GM19025 (cell line): ENCODE measurements around the gene GMDS.
A peak's percentile ranks its signal among the peaks of the same experiment; 100 is the strongest.

ENCODE experiments used
- ATAC-seq: cut with Tn5 transposase; IDR thresholded peaks from one replicate; pipeline ENCODE4 v1.9.1; 2021; ENCODE audit warnings: mild to moderate bottlenecking, low read depth, moderate library complexity; ENCODE audit not compliant: unreplicated experiment

GMDS gene

GRCh38 chr6:2245103-2245876 is at the start of gene GMDS:
TSS of gene GMDS (minus strand) at chr6:2245605.
- peak; percentile 95 for ATAC-seq

- no peak for ATAC-seq
Measured at GRCh38 chr6:2285510-2285909, 40.1 kb upstream of the GMDS start.

GRCh38 chr6:2275892-2276242 is 30.5 kb upstream of the GMDS start:
- no peak for ATAC-seq

DNA sequence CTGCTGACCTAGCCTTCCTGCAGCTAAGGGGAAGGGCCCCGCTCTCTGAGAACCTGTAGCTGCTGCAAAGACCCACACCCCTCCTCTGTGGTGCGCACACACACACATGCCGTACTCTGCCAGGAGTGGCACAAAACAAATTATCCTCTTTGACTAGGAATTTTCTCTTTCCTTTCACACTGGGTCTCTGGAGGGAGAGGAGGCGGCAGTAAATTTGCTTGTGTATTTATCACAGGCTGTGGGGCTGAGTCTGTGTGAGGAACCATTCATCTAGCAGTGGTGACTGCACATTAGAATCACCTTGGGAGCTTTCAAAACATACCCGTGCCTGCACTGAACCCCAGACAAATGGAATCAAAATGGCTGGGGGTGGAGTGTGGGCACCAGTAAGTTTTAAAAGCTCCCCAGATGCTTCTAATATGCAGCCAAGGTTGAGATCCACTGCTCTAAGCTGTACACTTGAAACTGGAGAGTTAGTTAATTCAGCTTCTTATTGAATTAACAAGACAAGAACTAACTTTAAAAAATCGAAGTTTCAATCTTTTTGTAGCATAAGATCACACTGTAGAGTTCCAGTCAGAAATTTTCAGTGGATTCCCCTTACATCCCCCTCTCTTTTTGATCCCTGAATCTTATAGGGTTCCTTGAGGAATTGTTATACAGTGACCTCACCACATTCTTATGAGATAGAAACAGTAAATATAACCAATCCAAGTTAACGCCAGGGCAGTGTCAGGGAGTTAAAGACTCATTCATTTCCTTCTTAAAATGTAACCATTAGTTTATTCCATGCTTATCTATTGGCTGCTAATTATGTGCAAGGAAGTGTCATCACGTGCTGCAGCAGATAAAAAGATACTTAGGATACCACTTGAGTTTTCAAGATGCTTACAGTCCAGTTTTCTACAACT is 29.8 kb upstream of the GMDS start:
- no peak for ATAC-seq

DNA sequence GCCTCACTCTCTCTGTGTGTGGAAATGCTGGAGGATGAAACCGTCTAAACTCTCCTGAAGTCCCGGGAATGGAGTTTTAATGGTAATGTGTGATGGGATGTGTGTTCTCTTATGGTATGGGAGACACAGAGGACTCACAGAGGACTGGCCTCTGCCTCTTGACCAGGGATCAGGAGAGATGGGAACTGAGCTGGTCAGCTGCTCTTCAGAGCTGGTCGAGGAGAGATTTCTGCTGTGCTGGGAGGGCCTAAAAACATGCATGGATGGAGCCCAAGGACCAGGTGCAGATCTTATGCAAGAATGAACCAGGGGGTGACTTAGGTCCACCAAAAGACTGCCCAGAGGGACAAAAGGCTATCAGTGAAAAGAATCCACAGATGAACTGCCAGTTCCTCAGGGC is 27.3 kb upstream of the GMDS start:
- no peak for ATAC-seq

- ATAC-seq, result no peak
Measured at GRCh38 chr6:2270054-2270453, 24.6 kb upstream of the GMDS start.

GRCh38 chr6:2266841-2267240 is 21.4 kb upstream of the GMDS start:
- no peak for ATAC-seq

DNA sequence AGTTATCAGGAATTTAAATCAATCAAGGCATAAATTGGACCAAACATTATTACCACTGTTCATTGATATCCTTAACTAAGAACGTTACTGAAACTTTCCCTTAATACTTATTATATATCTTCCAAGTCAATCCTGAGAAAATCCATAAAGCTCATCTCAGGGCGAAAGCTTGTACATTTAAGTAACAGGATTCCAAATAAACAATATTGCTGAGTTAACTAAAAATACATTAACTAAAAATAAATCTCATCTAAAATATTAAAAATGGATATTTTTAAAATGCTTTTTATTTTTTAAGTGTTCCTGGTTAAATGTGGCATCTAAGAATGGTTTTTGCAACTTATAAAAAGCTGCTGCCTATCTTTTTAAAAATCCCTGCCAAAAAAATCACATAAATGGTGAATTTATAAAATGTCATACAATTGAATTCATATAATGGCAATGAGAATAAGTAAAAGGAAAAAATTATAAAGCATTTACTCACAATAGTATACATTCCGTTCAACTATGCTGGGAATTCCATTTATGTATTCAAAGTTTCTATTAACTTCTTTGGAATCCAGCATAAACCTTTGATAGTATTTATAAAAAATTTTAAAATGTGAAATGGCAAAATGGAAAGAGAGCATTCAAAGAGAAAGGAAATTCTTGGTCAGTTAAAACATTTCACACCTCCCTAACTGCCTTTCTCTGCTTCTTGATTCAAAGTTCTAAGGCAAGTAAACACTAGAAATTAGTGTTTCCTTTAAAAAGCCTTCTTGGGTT is 20.8 kb upstream of the GMDS start:
- no peak for ATAC-seq

DNA sequence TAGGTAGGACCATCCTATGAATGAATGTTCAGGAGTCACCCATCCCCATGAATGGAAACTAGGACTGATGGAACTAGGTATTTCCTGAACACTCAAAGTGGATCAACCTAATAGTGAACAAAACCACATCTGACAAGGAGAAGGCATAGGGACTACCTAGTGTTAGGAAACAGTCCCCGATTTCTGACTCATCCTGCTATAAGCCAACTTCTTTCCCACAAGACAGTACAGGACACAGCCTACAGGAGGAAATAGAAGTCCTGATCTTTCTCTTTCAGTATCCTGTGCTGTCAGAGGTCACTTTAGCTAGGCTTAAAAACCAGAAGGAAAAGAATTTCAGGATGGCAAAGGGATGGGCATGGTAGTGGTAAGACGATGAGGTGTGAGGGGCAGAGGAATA is 19.5 kb upstream of the GMDS start:
- no peak for ATAC-seq

DNA sequence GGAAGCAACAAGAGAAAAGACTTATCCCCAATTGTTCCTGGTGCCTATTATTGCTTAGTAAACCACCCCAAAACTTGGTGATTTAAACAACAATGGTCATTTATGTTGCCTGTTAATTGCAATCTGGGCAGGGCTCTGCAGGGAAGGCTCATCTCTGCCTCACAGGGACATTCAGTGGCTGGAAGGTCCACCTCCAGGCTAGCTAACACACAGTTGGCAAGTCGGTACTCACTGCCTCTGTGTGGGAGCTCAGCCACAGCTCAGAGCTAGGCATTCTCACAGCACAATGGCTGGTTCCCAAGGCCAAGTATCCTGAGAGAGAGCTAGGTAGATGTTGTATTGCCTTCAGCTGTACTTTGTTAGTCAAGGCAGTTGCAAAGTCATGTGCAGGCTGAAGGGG is 18.5 kb upstream of the GMDS start:
- ATAC-seq, result no peak

DNA sequence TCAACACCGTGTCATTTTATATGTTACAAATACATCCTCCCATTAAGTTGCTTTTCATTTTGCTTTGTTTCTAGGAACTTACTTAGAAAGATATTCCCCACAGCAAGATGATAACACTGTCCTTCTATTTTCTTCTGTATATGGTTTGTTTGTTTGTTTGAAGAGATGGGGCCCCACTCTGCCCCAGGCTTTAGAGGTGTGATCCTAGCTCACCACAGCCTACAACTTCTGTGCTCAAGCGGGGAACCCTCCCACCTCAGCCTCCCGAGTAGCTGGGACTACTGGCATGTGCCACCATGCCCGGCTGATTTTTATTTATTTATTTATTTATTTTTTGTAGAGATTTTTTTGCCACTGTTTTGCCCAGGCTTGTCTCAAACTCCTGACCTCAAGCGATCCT is 14.2 kb upstream of the GMDS start:
- no peak for ATAC-seq

- no peak for ATAC-seq
Measured at GRCh38 chr6:2259002-2259494, 13.6 kb upstream of the GMDS start.

DNA sequence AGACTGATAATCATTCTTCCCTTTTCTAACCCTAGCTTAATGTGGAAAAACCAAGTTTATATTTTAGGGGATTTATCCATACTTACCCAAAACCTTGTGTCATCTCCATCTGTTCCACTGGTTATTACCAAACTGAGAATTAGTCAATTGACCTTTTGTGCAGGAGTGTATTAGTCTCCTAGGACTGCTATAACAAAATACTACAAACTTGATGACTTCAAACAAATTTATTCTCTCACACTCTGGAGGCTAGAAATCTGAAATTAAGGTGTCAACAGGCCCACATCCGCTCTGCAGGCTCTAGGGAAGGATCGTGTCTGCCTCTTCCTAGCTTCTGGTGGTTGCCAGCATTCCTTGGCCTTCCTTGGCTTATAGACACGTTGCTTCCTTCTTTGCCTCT is 12.7 kb upstream of the GMDS start:
- ATAC-seq, result no peak

DNA sequence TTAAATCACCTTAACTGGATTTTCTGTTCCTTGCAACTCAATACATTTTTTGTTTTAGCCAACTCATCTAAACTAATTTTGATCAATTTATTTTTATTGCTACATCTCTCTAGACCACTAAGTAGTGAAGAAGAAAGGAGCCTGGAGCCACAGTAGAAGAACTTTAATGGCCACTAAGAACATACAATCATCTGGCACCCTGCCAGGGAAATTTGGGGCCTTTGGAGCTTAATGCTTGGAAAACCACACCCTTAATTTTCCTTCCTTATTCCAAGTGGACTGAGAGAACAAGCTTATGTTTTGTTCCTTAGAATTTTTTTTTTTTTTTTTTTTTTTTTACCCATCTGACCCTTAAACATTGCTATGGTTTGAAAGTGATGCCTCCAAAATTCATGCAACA is 12.0 kb upstream of the GMDS start:
- ATAC-seq, result no peak

DNA sequence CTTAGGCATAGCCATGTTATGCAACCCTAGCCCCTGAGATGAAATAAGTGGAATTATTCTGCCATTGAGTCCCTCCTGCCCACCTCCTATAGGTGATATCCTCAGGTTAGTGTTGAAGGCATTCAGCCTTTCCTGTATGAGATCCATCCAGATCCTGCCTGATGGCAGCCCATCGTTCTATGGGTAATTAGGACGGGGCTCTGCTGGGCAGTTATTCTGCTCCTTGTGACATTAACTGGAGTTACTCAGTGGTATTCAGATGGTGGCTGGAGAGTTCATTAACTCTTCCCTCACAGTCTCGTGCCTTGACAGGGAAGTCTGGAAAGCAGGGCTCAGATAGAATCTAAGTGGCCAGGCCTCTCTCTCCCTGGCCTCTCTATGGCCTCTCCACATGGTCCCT is 9.3 kb upstream of the GMDS start:
- no peak for ATAC-seq

DNA sequence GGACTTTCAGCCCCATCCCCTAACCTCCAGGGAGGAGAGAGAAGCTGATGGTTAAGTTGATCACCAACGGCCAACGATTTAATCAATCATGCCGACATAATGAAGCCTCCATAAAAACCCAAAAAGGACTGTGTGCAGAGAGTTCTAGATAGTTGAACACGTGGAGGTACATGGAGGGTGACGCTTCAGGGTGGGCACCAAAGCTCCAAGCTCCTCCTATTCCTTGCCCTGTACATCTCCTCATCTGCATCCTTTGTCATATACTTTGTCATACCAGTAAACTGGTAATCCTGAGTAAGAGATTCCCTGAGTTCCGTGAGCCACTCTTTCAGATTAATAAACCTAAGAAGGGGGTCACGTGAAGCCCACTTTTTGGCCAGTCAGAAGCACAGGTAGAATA is 3.7 kb upstream of the GMDS start:
- ATAC-seq, result no peak

DNA sequence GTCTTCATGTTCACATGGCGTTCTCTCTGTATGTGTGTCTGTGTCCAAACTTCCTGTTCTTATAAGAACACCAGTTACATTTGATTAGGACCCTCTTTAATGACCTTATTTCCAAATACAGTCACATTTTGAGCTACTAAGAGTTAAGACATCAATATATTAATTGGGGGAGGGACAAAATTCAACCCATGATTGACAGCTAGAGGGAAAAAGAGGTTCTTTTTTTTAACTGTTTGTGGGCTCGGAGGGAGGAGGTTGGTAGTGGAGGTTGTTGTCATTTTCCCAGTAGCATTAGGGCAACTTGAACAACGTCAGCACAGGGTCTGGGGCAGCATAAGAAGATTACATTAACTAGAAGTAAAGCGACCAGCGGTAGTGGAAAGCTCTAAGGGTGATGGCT is 2.3 kb upstream of the GMDS start:
- no peak for ATAC-seq

DNA sequence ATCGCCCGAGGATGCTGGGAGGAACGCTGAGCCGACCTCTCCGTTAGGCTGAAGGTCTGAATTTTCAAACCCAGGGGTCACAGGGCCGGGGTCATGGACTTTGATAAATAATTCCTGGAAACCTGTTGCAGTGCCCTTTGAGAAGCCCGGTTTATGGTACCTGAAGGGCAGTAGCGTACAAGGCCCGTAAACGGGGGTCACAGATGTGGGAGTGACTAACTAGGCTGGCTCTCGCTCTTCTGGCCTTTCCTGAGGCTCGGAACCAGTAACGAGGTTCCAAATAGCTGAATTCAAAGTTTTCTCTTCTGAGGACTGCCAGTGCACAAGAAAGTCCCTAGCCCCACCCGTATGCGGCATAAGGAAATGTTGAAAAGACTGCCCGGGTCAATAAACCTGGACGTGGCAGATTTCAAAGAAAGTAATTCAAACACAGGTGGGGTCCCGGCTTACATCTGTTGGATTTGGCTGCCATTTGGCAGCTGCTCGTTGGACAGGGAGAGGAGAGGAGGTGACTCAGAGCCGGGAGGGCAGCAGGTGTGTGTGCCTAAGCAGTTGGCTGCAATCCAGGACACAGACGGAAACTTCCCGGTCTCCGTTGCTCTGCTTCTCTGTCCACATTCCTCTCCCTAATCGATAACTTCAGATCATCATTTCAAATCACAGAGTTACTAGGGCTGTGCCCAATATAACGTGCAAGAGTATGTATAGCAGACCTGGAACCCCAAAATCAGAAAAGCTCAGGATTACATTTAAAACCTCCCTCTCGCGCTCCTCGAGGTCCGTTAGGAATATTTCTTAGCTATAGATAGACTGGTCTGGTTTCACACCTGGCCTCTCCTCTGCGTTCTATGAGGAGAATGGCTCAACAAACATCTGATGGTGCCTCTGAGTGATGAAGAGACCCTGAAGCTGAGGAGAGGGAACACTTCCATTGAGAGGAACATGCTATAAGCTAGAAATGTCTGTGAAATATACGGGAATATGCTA is 765 bp upstream of the GMDS start:
- peak; percentile 1 for ATAC-seq

DNA sequence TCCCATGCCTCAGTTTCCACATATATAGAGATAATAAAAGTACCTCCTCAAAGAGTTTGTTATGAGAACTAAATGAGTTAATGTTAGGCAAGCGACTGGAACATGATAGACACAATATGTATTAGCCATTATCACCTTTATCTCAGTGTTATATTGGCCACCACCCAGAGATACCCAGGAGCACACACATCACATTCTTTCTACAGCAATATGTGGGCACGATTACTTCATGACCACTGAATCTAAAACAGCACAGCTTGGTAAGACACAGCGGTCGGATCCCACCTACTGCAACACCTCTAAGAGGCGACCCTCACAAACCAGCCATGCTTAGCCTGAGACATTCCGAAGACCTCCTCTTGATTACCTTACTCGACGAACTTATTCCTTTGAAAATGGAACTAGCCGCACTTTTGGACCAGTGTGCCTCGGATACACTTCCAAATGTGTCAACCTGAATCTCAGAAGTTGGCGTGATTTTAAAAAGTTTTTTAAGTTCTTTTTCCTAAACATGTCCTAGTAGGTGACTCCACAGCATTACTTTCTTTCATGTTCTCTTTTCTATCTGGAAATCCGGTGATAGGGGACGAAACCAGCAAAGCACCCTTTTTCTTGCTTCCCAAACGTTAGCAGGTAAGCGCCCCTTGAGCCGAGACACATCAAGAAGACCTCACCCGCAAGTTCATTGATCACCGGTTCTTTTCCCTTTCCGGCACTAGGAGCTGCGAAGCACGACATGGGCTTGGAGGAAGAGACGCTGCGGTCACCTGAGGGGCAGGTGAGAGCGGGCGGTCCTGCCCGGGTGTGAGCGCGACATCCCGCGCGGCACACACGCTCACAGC is 923 bp downstream of the GMDS start:
- no peak for ATAC-seq
